Muscle of leg (tissue), 11 donors: ENCODE results near the gene TMEM267. TPM values are rescaled to one million over a fixed set of nuclear protein-coding genes. Genes with fewer than 3 reads are reported as not detected.
A peak's percentile ranks its signal among the peaks of the same experiment; 100 is the strongest.
"Not testable (repeated sequence)": the region's sequence is repeated elsewhere in the genome, so short reads cannot be mapped to it uniquely, and the experiment has no call there.

ENCODE experiments used
- DNase-seq: peaks from one replicate; pipeline ENCODE4 v3.0.0; 2013
- H3K27ac ChIP-seq: one replicate; pipeline ENCODE4 v1.5.1; 2013; ENCODE audit warnings: mild to moderate bottlenecking, low read length, control low read depth
- H3K27me3 ChIP-seq: one replicate; pipeline ENCODE4 v1.6.1; 2013; ENCODE audit warnings: low read length; ENCODE audit not compliant: control insufficient read depth, insufficient read depth
- H3K36me3 ChIP-seq: one replicate; pipeline ENCODE4 v1.6.1; 2013; ENCODE audit warnings: low read length; ENCODE audit not compliant: control insufficient read depth, insufficient read depth
- H3K4me1 ChIP-seq: one replicate; pipeline ENCODE4 v1.6.1; 2013; ENCODE audit warnings: low read length; ENCODE audit not compliant: control insufficient read depth, insufficient read depth
- H3K4me3 ChIP-seq: one replicate; pipeline ENCODE4 v1.5.1; 2013; ENCODE audit warnings: low read length, control low read depth
- H3K9me3 ChIP-seq: replicated peaks from 2 replicates; pipeline ENCODE4 v1.6.1; 2013; ENCODE audit warnings: low read depth, low read length; ENCODE audit not compliant: control insufficient read depth
- WGBS: methylation state at CpG from one replicate; pipeline ENCODE4 v1.1.5; 2013; ENCODE audit warnings: missing lambda C conversion rate; ENCODE audit not compliant: insufficient coverage; 5-methylcytosine and 5-hydroxymethylcytosine counted together
- polyA plus RNA-seq, 8 donors: library from polyadenylated mRNA; unstranded; fragments of 120-200 nt; gene quantifications; one replicate each; pipeline versions ENCODE4 v1.2.1 to v1.2.3, GENCODE V29; 2013; ENCODE audit warnings: inconsistent platforms in 1 of 8, low replicate concordance in 1 of 8; ENCODE audit not compliant: insufficient read length in 8 of 8, insufficient read depth in 1 of 8
- total RNA-seq: library from RNA; stranded (reverse); fragments of 120-200 nt; gene quantifications from one replicate; pipeline ENCODE4 v1.2.4, GENCODE V29; 2013

Gene TMEM267
- total and polyA plus RNA-seq, 9 donors, result 7.8 to 9.1 (median 8.2) TPM

- no peaks in the 10 kb centered on the region for H3K27me3 ChIP-seq
- no peak for DNase-seq
- no peaks in the 10 kb centered on the region for H3K36me3 ChIP-seq
- H3K4me1 ChIP-seq, result no peaks in the 10 kb centered on the region
- H3K9me3 ChIP-seq, result peaks cover 29% of the 10 kb centered on the region
- H3K27ac ChIP-seq, result no peak overlapping the region
- H3K4me3 ChIP-seq, result no peak overlapping the region
Measured at GRCh38 chr5:43467100-43467499, 16.6 kb downstream of the TMEM267 start.

- no CpG with 5 or more reads among the region's 3 CpGs for WGBS
- H3K4me1 ChIP-seq, H3K4me3 ChIP-seq, H3K27me3 ChIP-seq, H3K27ac ChIP-seq, DNase-seq, H3K36me3 ChIP-seq: not testable (repeated sequence)
- H3K9me3 ChIP-seq, result peaks cover 29% of the 10 kb centered on the region
Measured at GRCh38 chr5:43465455-43465854, 18.2 kb downstream of the TMEM267 start.

- Histone ChIP-seq H3K27me3 (no peaks in the 10 kb centered on the region), H3K4me3 (no peak overlapping the region), H3K36me3 (peaks cover 3% of the 10 kb centered on the region), H3K9me3 (peaks cover 13% of the 10 kb centered on the region), H3K4me1 (no peaks in the 10 kb centered on the region), H3K27ac (no peak overlapping the region)
- WGBS, result no CpG with 5 or more reads among the region's 1 CpG
- no peak for DNase-seq
Measured at GRCh38 chr5:43461066-43461465, 22.6 kb downstream of the TMEM267 start.

- no peak for DNase-seq
- H3K4me1 ChIP-seq, result no peaks in the 10 kb centered on the region
- H3K27me3 ChIP-seq, result no peaks in the 10 kb centered on the region
- H3K36me3 ChIP-seq, result no peaks in the 10 kb centered on the region
- H3K4me3 ChIP-seq, result no peak overlapping the region
- no peak overlapping the region for H3K27ac ChIP-seq
- no CpG with 5 or more reads among the region's 3 CpGs for WGBS
- H3K9me3 ChIP-seq, result peaks cover 11% of the 10 kb centered on the region
Measured at GRCh38 chr5:43456556-43456955, 27.1 kb downstream of the TMEM267 start.

- H3K4me3 ChIP-seq, H3K36me3 ChIP-seq, H3K27ac ChIP-seq, DNase-seq, H3K4me1 ChIP-seq, H3K27me3 ChIP-seq: not testable (repeated sequence)
- H3K9me3 ChIP-seq, result peaks cover 10% of the 10 kb centered on the region
Measured at GRCh38 chr5:43441575-43441974, 42.1 kb downstream of the TMEM267 start.

- Histone ChIP-seq H3K4me1 (no peaks in the 10 kb centered on the region), H3K9me3 (peaks cover 3% of the 10 kb centered on the region), H3K27ac (no peak overlapping the region), H3K36me3 (no peaks in the 10 kb centered on the region), H3K27me3 (no peaks in the 10 kb centered on the region), H3K4me3 (no peak overlapping the region)
- WGBS, result no CpG with 5 or more reads among the region's 3 CpGs
- no peak for DNase-seq
Measured at GRCh38 chr5:43437062-43437660, 46.5 kb downstream of the TMEM267 start.

GRCh38 chr5:43433382-43433781, 50.3 kb downstream of the TMEM267 start:
- 63% methylated on average over 1 of the region's 4 CpGs for WGBS

GRCh38 chr5:43432486-43433375, 50.9 kb downstream of the TMEM267 start:
- H3K36me3 ChIP-seq, result no peaks in the 10 kb centered on the region
- peak; percentile 9 for DNase-seq

More at GRCh38 chr5:43433382-43433781, 50.3 kb downstream of the TMEM267 start:
- no peak for DNase-seq
- H3K27ac ChIP-seq, result no peak overlapping the region
- H3K4me3 ChIP-seq, result no peak overlapping the region
- no peaks in the 10 kb centered on the region for H3K27me3 ChIP-seq
- H3K9me3 ChIP-seq, result peaks cover 3% of the 10 kb centered on the region
- H3K36me3 ChIP-seq, result no peaks in the 10 kb centered on the region
- H3K4me1 ChIP-seq, result no peaks in the 10 kb centered on the region

DNA sequence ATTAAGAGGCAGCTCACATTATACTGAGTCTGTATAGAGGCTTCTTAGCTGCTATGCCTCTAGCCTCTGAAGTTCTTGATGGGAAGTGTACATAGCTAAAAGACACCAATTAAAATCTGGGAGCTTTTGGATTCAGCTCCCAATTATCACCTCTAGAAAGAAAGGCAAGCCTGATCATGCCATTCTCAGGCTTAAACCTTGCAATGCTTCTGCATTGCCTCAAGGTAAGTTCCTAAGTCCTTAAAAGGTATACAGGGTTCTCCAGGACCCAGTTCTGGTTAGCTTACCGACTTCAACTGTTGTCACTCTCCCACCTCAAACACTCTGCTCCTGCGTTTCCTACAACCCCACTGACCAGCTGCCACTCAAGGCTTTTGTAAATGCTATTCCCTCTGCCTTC, 54.0 kb downstream of the TMEM267 start:
- H3K36me3 ChIP-seq, result no peaks in the 10 kb centered on the region
- no peaks in the 10 kb centered on the region for H3K9me3 ChIP-seq
- H3K4me3 ChIP-seq, result no peak overlapping the region
- H3K27ac ChIP-seq, result no peak overlapping the region
- WGBS, result 81% methylated on average over 2 of the region's 2 CpGs
- no peaks in the 10 kb centered on the region for H3K4me1 ChIP-seq
- no peak for DNase-seq
- no peaks in the 10 kb centered on the region for H3K27me3 ChIP-seq

More at GRCh38 chr5:43432486-43433375, 50.9 kb downstream of the TMEM267 start:
- no peak overlapping the region for H3K27ac ChIP-seq
- no peaks in the 10 kb centered on the region for H3K9me3 ChIP-seq
- no peak overlapping the region for H3K4me3 ChIP-seq
- H3K4me1 ChIP-seq, result no peaks in the 10 kb centered on the region
- no peaks in the 10 kb centered on the region for H3K27me3 ChIP-seq
- WGBS, result 83% methylated on average over 1 of the region's 3 CpGs

DNA sequence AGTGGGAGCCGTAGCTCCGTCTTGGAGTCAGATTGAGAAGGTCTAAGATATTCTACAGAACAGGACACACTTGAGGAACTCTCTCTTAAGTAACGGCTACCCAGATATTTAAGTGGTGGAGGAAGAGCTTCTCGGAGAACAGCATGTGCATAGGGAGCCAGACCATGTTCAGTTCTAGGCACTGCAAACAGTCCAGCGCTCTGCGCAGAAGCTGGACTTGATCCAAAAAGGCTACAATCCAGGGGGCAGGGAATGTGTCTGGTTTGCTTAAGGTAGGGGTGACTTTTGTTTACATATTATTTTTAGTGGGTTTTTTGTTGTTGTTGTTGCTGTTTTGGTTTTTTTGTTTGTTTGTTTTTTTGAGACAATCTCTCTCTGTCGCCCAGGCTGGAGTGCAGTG, 54.6 kb downstream of the TMEM267 start:
- H3K9me3 ChIP-seq, result no peaks in the 10 kb centered on the region
- H3K4me1 ChIP-seq, result no peaks in the 10 kb centered on the region
- 78% methylated on average over 3 of the region's 7 CpGs for WGBS
- H3K4me3 ChIP-seq, result no peak overlapping the region
- no peak overlapping the region for H3K27ac ChIP-seq
- no peak for DNase-seq
- no peaks in the 10 kb centered on the region for H3K36me3 ChIP-seq
- no peaks in the 10 kb centered on the region for H3K27me3 ChIP-seq
